ENCODE data around the gene PRX.
A peak's percentile ranks its signal among the peaks of the same experiment; 100 is the strongest.
"Not testable (repeated sequence)": the region's sequence is repeated elsewhere in the genome, so short reads cannot be mapped to it uniquely, and the experiment has no call there.

Gene PRX

GRCh38 chr19:40413291-40413845 lies at the start of gene PRX:
Gene PRX (minus strand): TSS chr19:40413378. CDS start chr19:40407932, 5,446 bp downstream.
- DNase-seq (ENCODE audit: low read depth), result no peak

GRCh38 chr19:40461669-40462221 lies 48.6 kb upstream of the PRX start:
- DNase-seq (ENCODE audit: low read depth), result no peak

GRCh38 chr19:40460185-40460584 lies 47.0 kb upstream of the PRX start:
- DNase-seq (ENCODE audit: low read depth), result no peak

- no peak for DNase-seq (ENCODE audit: low read depth)
These were observed 45.4 kb upstream of the PRX start for GRCh38 chr19:40458597-40458974.

GRCh38 chr19:40457953-40458596 lies 44.9 kb upstream of the PRX start:
- DNase-seq (ENCODE audit: low read depth), result no peak

- DNase-seq (ENCODE audit: low read depth), result no peak
These were observed 43.9 kb upstream of the PRX start for GRCh38 chr19:40457048-40457447.

- not testable (repeated sequence) for DNase-seq (ENCODE audit: low read depth)
These were observed 40.8 kb upstream of the PRX start for GRCh38 chr19:40453943-40454342.

- DNase-seq (ENCODE audit: low read depth), result no peak
These were observed 40.1 kb upstream of the PRX start for GRCh38 chr19:40453151-40453735.

- DNase-seq (ENCODE audit: low read depth), result no peak
These were observed 38.8 kb upstream of the PRX start for GRCh38 chr19:40452016-40452415.

- no peak for DNase-seq (ENCODE audit: low read depth)
These were observed 37.5 kb upstream of the PRX start for GRCh38 chr19:40450664-40451063.

GRCh38 chr19:40449506-40449905 lies 36.3 kb upstream of the PRX start:
- DNase-seq (ENCODE audit: low read depth), result no peak

GRCh38 chr19:40446263-40446784 lies 33.1 kb upstream of the PRX start:
- DNase-seq (ENCODE audit: low read depth), result no peak

GRCh38 chr19:40445780-40446262 lies 32.6 kb upstream of the PRX start:
- DNase-seq (ENCODE audit: low read depth), result peak; percentile 34

GRCh38 chr19:40444825-40445312 lies 31.7 kb upstream of the PRX start:
- no peak for DNase-seq (ENCODE audit: low read depth)

- DNase-seq (ENCODE audit: low read depth), result peak; percentile 94
These were observed 31.0 kb upstream of the PRX start, which contains the start of gene SERTAD3 for GRCh38 chr19:40444000-40444824. Gene SERTAD3 (minus strand): TSS chr19:40444335. CDS start chr19:40442080, 2,255 bp downstream.

GRCh38 chr19:40443131-40443999 lies 30.2 kb upstream of the PRX start:
- DNase-seq (ENCODE audit: low read depth), result peak; percentile 100

- DNase-seq (ENCODE audit: low read depth), result no peak
These were observed 29.4 kb upstream of the PRX start for GRCh38 chr19:40442328-40443130.

GRCh38 chr19:40441719-40442253 lies 28.6 kb upstream of the PRX start:
- no peak for DNase-seq (ENCODE audit: low read depth)

GRCh38 chr19:40438284-40438683 lies 25.1 kb upstream of the PRX start:
- DNase-seq (ENCODE audit: low read depth), result no peak
